GM12891 (cell line): ENCODE data around the gene PIGU.

Source experiments
- POLR2A ChIP-seq: IDR thresholded peaks from 2 replicates; pipeline ENCODE4 v1.6.1; 2011; ENCODE audit warnings: low read depth, low read length, control low read depth
- POLR2AphosphoS5 ChIP-seq: IDR thresholded peaks from 2 replicates; pipeline ENCODE4 v1.6.1; 2011; ENCODE audit warnings: low read depth, low read length, control low read depth
- SPI1 ChIP-seq: IDR thresholded peaks from 2 replicates; pipeline ENCODE4 v1.6.1; 2011; ENCODE audit warnings: low read depth, low read length, control low read depth
- TAF1 ChIP-seq: IDR thresholded peaks from 2 replicates; pipeline ENCODE4 v1.6.1; 2011; ENCODE audit warnings: low read depth, low read length, control low read depth

DNA sequence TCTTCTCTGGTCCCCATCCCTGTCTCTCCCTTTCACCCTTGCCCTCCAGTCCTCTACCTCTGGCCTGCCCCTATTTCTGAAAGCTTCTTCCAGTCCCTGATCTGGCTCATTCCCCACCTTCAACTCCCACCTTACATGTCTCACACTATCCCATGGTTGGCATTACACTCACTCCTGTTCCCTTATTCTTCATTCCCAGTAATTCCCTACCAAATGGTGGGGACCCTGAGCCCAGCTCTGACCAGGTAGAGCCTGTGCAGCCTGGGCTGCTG lies 33.6 kb upstream of the PIGU start:
- no peak for TF ChIP-seq POLR2A
- TF ChIP-seq POLR2AphosphoS5 = no peak
- no peak for TF ChIP-seq TAF1
- no peak for TF ChIP-seq SPI1
